Heart left ventricle (tissue), 16 donors: Measurements from ENCODE around the gene FPR1. TPM values are rescaled to one million over a fixed set of nuclear protein-coding genes. Genes with fewer than 3 reads are reported as not detected.

Source experiments
- ATAC-seq, 4 donors: fragments of 200-7000 bp; cut with Tn5 transposase; one replicate each; pipeline ENCODE4 v1.9.1; 2020 to 2022; ENCODE audit warnings: moderate library complexity in 4 of 4, mild to moderate bottlenecking in 3 of 4, moderate number of reproducible peaks in 1 of 4
- DNase-seq, 5 donors: peaks; one replicate each; pipeline ENCODE4 v3.0.0-alpha.2; 2020
- H3K27ac ChIP-seq, 12 donors: fragments of 200-600 bp; sonication (generic) in 4 of 12; one replicate each; pipeline versions ENCODE4 v1.5.0 to v1.8.0; 2016 to 2022; ENCODE audit warnings: mild to moderate bottlenecking in 2 of 12
- H3K27me3 ChIP-seq, 9 donors: fragments of 200-600 bp; sonication (generic) in 2 of 9; one replicate each; pipeline versions ENCODE4 v1.5.1 to v1.8.0; 2016 to 2022; ENCODE audit warnings: mild to moderate bottlenecking in 3 of 9
- H3K36me3 ChIP-seq, 9 donors: fragments of 200-600 bp; sonication (generic) in 2 of 9; one replicate each; pipeline versions ENCODE4 v1.5.0 to v1.8.0; 2018 to 2022; ENCODE audit warnings: mild to moderate bottlenecking in 2 of 9
- H3K4me1 ChIP-seq, 12 donors: fragments of 200-600 bp; sonication (generic) in 4 of 12; one replicate each; pipeline versions ENCODE4 v1.5.0 to v1.8.0; 2016 to 2022; ENCODE audit warnings: mild to moderate bottlenecking in 3 of 12
- H3K4me3 ChIP-seq, 12 donors: fragments of 200-600 bp; sonication (generic) in 4 of 12; one replicate each; pipeline versions ENCODE4 v1.5.0 to v1.8.0; 2017 to 2022; ENCODE audit warnings: mild to moderate bottlenecking in 9 of 12, moderate library complexity in 4 of 12
- H3K9me3 ChIP-seq, 12 donors: fragments of 200-600 bp; sonication (generic) in 4 of 12; one replicate each; pipeline versions ENCODE4 v1.5.0 to v1.8.0; 2016 to 2022; ENCODE audit warnings: mild to moderate bottlenecking in 1 of 12
- POLR2A ChIP-seq, 2 donors: fragments of 450-650 bp; IDR thresholded peaks; one replicate each; pipeline ENCODE4 v1.6.1; 2017; ENCODE audit warnings: antibody characterized with exemption in 2 of 2, mild to moderate bottlenecking in 2 of 2, moderate library complexity in 2 of 2
- WGBS, 4 donors: extraction: QIAGEN DNeasy Blood & Tissue Kit in 2 of 4; methylation state at CpG; one replicate each; pipeline versions ENCODE4 v1.1.5 to v1.1.7; 2013 to 2018; 5-methylcytosine and 5-hydroxymethylcytosine counted together
- intact Hi-C, 10 donors: fragments of 100-400 bp; cut with DNase I; formaldehyde crosslinking; loops; one replicate each; pipeline versions ENCODE4 v1.11.1 to v1.14.2; 2022
- polyA plus RNA-seq, 2 donors: library from polyadenylated mRNA; stranded (reverse); fragments of 200-250 nt; gene quantifications; one replicate each; pipeline ENCODE4 v1.2.3, GENCODE V29; 2013
- total RNA-seq, 9 donors: library from RNA; depleted of rRNA in 2 of 9; stranded (reverse); fragments of >200 nt in 2 of 9; fragmentation: NEBNext Ultra II Directional in 3 of 9; extraction: Animal tissue kit (Norgen Biotek cat#: 25700) in 3 of 9; gene quantifications; one replicate each; pipeline versions ENCODE4 v1.1.0 to v1.2.4, GENCODE V29; 2016 to 2023
- TF ChIP-seq, protein P1 (sequence below), 12 donors: fragments of 200-600 bp; sonication (generic) in 4 of 12; IDR thresholded peaks; one replicate each; pipeline versions ENCODE4 v1.5.0 to v1.8.0; 2018 to 2022; ENCODE audit warnings: antibody characterized with exemption in 12 of 12, mild to moderate bottlenecking in 5 of 12
- donor health status: ischemic (EF 13 %, LVEDD 7.1; RV severe dilation, severe dysfunction).
- donor health status: healthy with polysubstance abuse.
- donor health status: DM: no; HTN: yes; CAD: no.
- donor health status: DM: no; HTN: no; CAD: no.
- donor health status: ischemic (EF 25% LVEDD 6.9; RV normal size, moderate dysfunction).
- donor health status: ischemic (EF 25% LVEDD 5.7; RV mildly dilated, moderate dysfunction).
- donor health status: healthy.
- donor health status: DM: yes; HTN: yes; CAD: no.
- donor health status: ischemic (EF 35%, LVEDD 5.7; RV mildly dilated, moderate dysfunction).
- donor health status: nonischemic (EF 11% LVEDD 7.7; RV severe dilation, severe dysfunction).
- donor health status: DM: yes; HTN: yes; CAD: no.
- donor health status: PGD.
- donor health status: ischemic (EF 29% LVEDD 5.4; RV normal size, mild dysfunction).
- donor health status: nonischemic (EF 23%, LVEDD 6.1; RV moderate dilation, normal function).

The FPR1 gene
- total and polyA plus RNA-seq, 11 donors, result 0.15 to 39.4 (median 4.7) TPM

GRCh38 chr19:51761696-51762095 lies 10.0 kb upstream of the FPR1 start:
- H3K9me3 ChIP-seq, result no peaks in the 10 kb centered on the region
- peak overlapping the region in 1 of 12 donors; percentile 51 for H3K4me3 ChIP-seq
- DNase-seq (no peak), ATAC-seq (peak in 1 of 4 donors; percentile 48)
- TF ChIP-seq, protein P1, sequence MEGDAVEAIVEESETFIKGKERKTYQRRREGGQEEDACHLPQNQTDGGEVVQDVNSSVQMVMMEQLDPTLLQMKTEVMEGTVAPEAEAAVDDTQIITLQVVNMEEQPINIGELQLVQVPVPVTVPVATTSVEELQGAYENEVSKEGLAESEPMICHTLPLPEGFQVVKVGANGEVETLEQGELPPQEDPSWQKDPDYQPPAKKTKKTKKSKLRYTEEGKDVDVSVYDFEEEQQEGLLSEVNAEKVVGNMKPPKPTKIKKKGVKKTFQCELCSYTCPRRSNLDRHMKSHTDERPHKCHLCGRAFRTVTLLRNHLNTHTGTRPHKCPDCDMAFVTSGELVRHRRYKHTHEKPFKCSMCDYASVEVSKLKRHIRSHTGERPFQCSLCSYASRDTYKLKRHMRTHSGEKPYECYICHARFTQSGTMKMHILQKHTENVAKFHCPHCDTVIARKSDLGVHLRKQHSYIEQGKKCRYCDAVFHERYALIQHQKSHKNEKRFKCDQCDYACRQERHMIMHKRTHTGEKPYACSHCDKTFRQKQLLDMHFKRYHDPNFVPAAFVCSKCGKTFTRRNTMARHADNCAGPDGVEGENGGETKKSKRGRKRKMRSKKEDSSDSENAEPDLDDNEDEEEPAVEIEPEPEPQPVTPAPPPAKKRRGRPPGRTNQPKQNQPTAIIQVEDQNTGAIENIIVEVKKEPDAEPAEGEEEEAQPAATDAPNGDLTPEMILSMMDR (IDR thresholded peaks at IDR 0.05), result no peak
- TF ChIP-seq POLR2A (IDR thresholded peaks at IDR 0.05), result no peak
- intact Hi-C loops, result no loop called here
- no peaks in the 10 kb centered on the region for H3K36me3 ChIP-seq
- peaks cover 0 to 34% (median 0%) of the 10 kb centered on the region in 12 donors for H3K4me1 ChIP-seq
- 73 to 77% (median 76%) methylated on average over 7 of the region's 7 CpGs for WGBS, 4 donors
- peak overlapping the region in 1 of 12 donors; percentile 83 for H3K27ac ChIP-seq
- H3K27me3 ChIP-seq, result peaks cover 0 to 29% (median 0%) of the 10 kb centered on the region in 9 donors

- ATAC-seq (no peak), DNase-seq (no peak)
- H3K4me1 ChIP-seq, result peaks cover 0 to 28% (median 0%) of the 10 kb centered on the region in 12 donors
- H3K36me3 ChIP-seq, result no peaks in the 10 kb centered on the region
- peak within 1 kb of the TSS in 1 of 12 donors; percentile 51 for H3K4me3 ChIP-seq
- H3K9me3 ChIP-seq, result no peaks in the 10 kb centered on the region
- H3K27ac ChIP-seq, result peak within 1 kb of the TSS in 1 of 12 donors; percentile 83
- 48 to 53% (median 51%) methylated on average over 8 of the region's 8 CpGs for WGBS, 4 donors
- peaks cover 0 to 29% (median 0%) of the 10 kb centered on the region in 9 donors for H3K27me3 ChIP-seq
- intact Hi-C loops, result no loop called here
- TF ChIP-seq POLR2A (IDR thresholded peaks at IDR 0.05), result no peak
- TF ChIP-seq, protein P1 (IDR thresholded peaks at IDR 0.05), result no peak
These were observed 9.1 kb upstream of the FPR1 start, which contains the start of gene FPR2 for GRCh38 chr19:51760697-51761356. Gene FPR2, plus strand, starts transcription at chr19:51761180. Its CDS starts 7,479 bp downstream, at chr19:51768659.

DNA sequence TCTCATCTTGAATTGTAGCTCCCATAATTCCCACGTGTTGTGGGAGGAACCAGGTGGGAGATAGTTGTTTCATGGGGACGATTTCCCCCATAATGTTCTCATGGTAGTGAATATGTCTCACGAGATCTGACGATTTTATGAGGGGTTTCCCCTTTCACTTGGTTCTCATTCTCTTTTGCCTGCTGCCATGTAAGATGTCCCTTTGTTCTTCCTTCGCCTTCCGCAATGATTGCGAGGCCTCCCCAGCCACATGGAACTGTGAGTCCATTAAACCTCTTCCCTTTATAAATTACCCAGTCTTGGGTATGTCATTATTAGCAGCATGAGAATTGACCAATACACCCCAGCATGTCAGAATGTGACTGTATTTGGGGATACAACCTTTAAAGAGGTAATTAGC lies 3.9 kb upstream of the FPR1 start:
- Histone ChIP-seq H3K9me3 (no peaks in the 10 kb centered on the region), H3K4me3 (no peak overlapping the region), H3K4me1 (peaks cover 0 to 36% (median 0%) of the 10 kb centered on the region in 12 donors), H3K36me3 (no peaks in the 10 kb centered on the region), H3K27me3 (peaks cover 0 to 6% (median 0%) of the 10 kb centered on the region in 9 donors), H3K27ac (peak overlapping the region in 1 of 12 donors; percentile 92)
- DNase-seq (no peak), ATAC-seq (no peak)
- no peak for TF ChIP-seq POLR2A (IDR thresholded peaks at IDR 0.05)
- TF ChIP-seq, protein P1 (IDR thresholded peaks at IDR 0.05), result no peak
- 81 to 84% (median 84%) methylated on average over 7 of the region's 7 CpGs for WGBS, 4 donors
- intact Hi-C loops, result no loop called here

DNA sequence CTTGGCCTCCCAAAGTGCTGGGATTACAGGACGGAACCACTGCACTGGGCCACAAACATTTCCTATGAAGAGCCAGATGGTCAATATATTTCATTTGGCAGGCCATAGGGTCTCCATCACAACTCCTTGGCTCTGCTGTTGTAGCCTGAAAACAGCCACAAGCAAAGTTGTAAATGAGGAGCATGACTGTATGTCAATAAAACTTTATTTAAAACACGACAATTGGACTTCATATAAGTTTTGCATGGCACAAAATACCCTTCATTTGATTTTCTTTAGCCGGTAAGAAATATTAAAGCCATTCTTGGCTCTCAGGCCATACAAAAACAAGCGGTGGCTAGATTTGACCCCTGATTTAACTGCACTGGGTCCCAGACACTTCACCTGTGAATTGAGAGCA lies 3.1 kb upstream of the FPR1 start:
- H3K9me3 ChIP-seq, result no peaks in the 10 kb centered on the region
- H3K4me3 ChIP-seq, result no peak overlapping the region
- intact Hi-C loops, result no loop called here
- H3K4me1 ChIP-seq, result peaks cover 0 to 31% (median 0%) of the 10 kb centered on the region in 12 donors
- H3K27me3 ChIP-seq, result peaks cover 0 to 3% (median 0%) of the 10 kb centered on the region in 9 donors
- no peaks in the 10 kb centered on the region for H3K36me3 ChIP-seq
- ATAC-seq (no peak), DNase-seq (no peak)
- WGBS, 4 donors, result 76 to 77% (median 77%) methylated on average over 4 of the region's 4 CpGs
- H3K27ac ChIP-seq, result peak overlapping the region in 3 of 12 donors; percentile 48 to 92 (median 52)
- TF ChIP-seq, protein P1 (IDR thresholded peaks at IDR 0.05), result no peak
- TF ChIP-seq POLR2A (IDR thresholded peaks at IDR 0.05), result no peak
